GM21737 (cell line): ENCODE data around the gene DPP10.
"Not testable (repeated sequence)": the region's sequence is repeated elsewhere in the genome, so short reads cannot be mapped to it uniquely, and the experiment has no call there.

Experiments
- ATAC-seq: cut with Tn5 transposase; IDR thresholded peaks from one replicate; pipeline ENCODE4 v1.9.1; 2021; ENCODE audit warnings: mild to moderate bottlenecking, moderate library complexity; ENCODE audit not compliant: unreplicated experiment

DPP10 gene

GRCh38 chr2:115389024-115389423 lies 946.6 kb downstream of the DPP10 start:
- ATAC-seq = no peak

- ATAC-seq = no peak
Measured at GRCh38 chr2:115389898-115390565, 947.6 kb downstream of the DPP10 start.

DNA sequence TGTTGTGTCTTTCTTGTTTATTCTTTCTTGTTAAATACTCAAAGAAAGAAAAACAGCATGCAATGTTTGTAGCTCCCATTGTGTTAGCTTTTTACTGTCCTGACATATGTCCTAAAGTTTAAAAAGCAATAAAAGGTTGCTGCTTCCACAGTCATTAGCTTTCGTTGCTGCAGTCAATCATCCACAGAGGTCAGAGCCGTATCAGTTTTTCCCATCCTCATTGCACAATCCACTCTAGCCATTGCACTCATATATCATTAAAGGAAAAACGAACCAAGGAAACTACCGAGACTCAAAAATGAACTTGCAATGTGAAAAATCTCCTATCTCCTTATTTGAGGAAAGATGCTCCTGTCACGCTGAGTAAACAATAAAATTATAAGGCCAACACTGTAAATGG lies 954.1 kb downstream of the DPP10 start:
- ATAC-seq = no peak

- ATAC-seq = no peak
Measured at GRCh38 chr2:115400940-115401339, 958.5 kb downstream of the DPP10 start.

GRCh38 chr2:115412501-115412900 lies 970.1 kb downstream of the DPP10 start:
- ATAC-seq = no peak

DNA sequence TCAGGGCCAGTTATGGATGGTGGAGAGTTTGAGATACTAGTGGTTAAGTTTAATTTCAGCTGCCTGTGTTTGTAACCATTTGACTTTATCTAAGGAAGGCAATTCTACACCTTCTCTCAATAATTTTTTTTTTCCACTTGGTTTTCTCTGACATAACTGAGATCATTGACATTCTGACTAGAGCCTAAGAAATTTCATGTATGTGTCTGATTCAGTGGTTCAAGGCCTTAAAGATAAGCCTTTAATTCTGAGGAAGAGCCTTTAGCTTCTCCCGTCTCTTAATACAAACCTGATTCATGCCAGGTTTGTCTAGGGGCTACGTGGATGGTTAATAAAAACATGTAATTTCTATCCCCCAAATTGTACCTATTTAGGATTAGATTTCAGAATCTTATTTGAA lies 971.4 kb downstream of the DPP10 start:
- no peak for ATAC-seq

- no peak for ATAC-seq
Measured at GRCh38 chr2:115414466-115414865, 972.0 kb downstream of the DPP10 start.

DNA sequence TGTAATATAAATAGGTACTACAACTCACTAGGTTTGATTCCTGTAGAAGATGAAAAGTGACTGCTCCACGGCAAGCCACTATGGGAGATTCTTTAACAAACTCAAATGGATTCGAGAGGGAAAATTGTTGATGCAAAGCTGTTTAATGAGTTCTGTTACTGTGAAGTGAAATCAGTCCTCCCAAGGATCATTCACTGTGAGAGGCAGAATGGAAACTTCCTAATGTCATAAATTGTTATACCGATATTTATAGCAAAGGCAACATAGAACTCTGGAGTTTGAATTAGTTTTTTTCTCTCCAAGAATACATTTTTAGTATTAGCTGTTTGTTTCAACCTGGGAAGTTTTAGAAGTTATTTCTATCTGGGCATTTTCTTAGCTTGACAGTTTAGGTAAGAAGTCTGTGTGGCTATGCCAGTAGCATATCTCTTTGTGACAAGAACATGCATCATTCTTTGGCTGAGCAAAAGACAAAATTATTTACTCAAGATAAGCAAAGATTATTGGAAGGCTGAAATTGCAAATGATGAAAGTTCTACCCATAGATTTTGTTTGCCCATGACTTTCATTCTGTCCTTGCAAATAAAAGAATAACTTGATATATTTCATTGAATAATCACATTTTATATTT lies 979.7 kb downstream of the DPP10 start:
- ATAC-seq = no peak

DNA sequence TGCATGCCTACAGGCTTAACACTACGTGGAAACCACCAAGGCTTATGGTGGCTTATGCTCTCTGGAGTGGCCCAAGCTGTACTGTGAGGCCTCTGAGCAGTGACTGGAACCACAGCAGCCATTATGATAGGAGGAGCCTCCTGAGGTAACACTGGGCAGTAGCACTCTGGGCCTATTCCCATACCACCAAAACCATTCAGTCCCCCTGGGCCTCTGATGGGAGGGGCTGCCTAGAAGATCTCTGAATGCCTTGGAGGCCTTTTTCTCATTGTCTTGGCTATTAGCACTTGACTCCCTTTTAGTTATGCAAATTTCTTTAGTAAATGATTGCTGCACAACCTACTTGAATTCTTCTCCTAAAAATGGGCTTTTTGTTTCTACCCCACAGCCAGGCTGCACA lies 985.0 kb downstream of the DPP10 start:
- ATAC-seq = no peak

- ATAC-seq = not testable (repeated sequence)
Measured at GRCh38 chr2:115440746-115441145, 998.3 kb downstream of the DPP10 start.

GRCh38 chr2:115443539-115444185 lies 1001.2 kb downstream of the DPP10 start:
- no peak for ATAC-seq

DNA sequence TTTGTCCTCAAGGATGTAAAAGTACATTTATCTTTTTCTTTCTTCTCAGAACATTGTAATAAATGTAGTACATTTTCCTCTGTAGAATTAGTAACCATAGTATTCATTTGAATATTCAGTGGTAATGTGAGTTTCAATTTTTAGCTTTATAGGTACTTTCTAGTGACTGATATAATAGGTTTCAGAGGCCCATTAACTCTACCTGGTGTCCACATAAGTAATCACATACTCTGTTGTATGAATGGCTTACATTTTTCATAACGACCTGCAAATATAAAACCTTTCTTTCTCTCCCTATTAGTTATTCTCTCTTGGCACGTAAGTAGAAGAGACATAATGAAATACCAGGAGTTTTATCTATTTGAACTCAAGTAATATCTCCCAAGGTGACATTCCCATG lies 1017.6 kb downstream of the DPP10 start:
- no peak for ATAC-seq

GRCh38 chr2:115480741-115481140 lies 1038.3 kb downstream of the DPP10 start:
- ATAC-seq = no peak

DNA sequence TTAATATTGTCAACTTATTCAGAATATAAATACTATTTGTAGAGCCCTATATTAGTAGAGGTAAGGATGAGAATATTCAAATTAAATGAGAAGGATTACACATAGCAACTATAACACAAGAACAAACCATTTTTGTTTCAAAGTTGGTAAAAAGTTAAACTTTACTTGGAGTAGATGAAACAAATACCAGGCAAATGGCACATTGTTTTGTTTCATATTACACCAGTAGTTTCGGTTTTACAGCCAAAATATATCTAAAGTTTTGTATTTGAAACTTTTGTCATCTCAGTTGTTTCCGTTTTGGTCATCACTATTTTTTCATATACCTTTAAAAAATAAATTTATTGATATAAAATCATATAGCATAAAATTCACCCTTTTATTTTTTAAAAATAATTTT lies 1039.4 kb downstream of the DPP10 start:
- ATAC-seq = no peak

- no peak for ATAC-seq
Measured at GRCh38 chr2:115483666-115484065, 1041.2 kb downstream of the DPP10 start.

GRCh38 chr2:115484486-115484885 lies 1042.0 kb downstream of the DPP10 start:
- no peak for ATAC-seq

DNA sequence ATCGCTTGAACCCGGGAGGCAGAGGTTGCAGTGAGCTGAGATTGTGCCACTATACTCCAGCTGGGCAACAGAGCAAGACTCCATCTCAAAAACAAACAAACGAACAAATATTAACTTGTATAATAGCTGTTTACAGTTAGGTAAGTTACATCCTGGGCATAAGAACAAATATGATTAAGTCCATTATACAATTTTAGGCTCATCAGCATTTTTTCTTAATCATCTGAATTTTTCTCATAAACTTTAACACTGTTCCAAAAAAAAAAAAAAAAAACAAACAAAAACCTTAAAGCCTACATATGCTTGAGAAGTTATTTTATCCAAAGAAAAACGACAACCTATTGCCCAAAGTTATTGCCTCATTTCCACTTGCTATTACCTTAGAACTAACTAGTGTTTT lies 1042.5 kb downstream of the DPP10 start:
- no peak for ATAC-seq

DNA sequence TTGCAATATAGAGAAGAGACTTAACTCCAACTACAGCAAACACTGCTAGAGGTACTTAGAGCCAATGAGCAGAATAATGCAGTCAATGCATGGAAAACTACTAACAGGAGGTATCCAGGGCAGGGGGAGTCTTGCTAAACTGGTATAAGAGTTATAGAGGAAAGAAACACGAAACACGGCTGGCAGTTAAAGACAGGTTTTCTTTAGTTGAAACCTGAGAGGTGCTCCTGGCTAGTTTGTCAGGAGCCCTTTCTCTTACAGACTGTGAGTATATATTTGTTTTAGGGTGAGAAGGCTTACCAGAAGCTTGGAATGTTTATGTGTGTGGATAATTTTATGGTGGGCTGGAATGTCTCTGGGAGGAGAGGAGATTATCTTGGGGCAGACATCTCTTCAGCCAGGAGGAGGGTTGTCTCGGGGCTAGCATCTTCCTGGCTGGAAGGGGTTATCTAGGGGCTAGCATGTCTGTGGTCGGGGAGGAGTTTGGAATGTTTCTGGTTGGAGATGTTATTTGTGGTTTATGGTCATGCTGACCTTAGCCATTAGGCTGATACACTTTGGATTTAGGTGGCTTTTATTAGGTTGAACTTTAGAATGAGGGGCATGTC lies 1048.8 kb downstream of the DPP10 start:
- no peak for ATAC-seq

DNA sequence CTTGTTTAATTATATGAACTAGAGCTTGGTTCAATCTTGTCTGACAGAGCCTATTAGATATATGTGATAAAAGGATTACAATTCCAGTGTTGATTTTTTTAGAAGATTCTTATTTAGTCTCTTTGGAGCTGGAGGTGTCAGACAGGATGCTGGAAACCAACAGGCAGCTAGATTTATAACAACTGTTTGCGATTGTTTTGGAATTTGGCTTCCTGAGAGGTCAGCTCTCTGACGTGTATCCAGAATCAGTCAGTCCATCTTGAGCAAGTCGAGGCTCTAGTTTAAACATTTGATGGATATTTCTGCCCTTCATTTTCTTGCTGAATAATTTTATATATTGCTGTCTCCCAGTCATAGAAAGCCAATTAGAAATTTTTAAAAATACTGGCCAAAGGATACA lies 1062.9 kb downstream of the DPP10 start:
- ATAC-seq = no peak

DNA sequence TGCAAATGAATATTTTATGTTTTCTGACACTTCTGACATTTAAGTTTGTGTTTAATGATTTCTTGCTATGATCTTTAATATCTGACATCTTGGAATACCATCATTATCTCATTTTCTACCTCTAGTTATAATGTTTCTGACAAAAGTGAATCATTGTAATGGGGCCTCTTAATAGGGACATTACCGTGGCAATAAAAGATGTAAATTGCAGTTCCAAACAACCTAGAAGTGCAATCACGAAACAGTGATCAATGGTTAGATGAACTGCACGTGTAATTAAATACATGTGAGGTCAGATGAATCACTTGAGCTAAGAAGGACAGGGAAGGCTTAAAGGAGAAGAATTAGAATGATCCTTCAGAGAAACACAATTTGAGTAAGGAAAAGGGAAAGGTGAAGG lies 1078.3 kb downstream of the DPP10 start:
- ATAC-seq = no peak

DNA sequence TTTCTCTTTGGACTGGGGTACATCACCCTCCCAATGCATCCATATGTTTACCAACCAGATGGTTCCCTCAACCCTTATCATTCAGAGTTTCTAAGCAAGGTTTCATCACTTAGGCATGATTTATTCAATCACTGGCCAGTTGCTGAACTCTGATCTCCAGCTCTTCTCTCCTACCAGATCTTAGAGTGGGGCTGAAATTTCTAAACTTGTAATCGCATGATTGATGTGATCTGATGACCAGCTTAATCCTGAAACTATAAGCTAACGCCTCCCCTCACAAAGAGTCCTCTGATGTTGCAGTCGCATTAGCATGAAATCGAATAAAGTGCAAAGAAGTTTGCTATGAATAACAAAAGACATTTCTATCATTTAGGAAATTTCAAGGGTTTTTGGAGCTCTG lies 1082.0 kb downstream of the DPP10 start:
- no peak for ATAC-seq

GRCh38 chr2:115529627-115530026 lies 1087.2 kb downstream of the DPP10 start:
- ATAC-seq = no peak
